HEK293 (cell line): Measurements from ENCODE around the gene EFCAB14.

Experiments
- CTCF ChIP-seq: fragments of 450-650 bp; formaldehyde crosslinking; IDR thresholded peaks from 2 replicates; pipeline ENCODE4 v1.5.1; 2016; ENCODE audit warnings: missing biosample characterization, missing genetic modification characterization
- TCF7L2 ChIP-seq: IDR thresholded peaks from 2 replicates; pipeline ENCODE4 v1.6.1; 2011; ENCODE audit warnings: low read depth, mild to moderate bottlenecking, inconsistent platforms, low read length, moderate library complexity, borderline replicate concordance
- ZBTB20 ChIP-seq: fragments of 450-650 bp; formaldehyde crosslinking; IDR thresholded peaks from 2 replicates; pipeline ENCODE4 v1.5.1; 2016; ENCODE audit warnings: missing biosample characterization, missing genetic modification characterization
- ZBTB49 ChIP-seq: fragments of 450-650 bp; formaldehyde crosslinking; IDR thresholded peaks from 2 replicates; pipeline ENCODE4 v1.5.1; 2016; ENCODE audit warnings: missing biosample characterization, missing genetic modification characterization, low read depth
- ZBTB8A ChIP-seq: fragments of 450-650 bp; formaldehyde crosslinking; IDR thresholded peaks from 2 replicates; pipeline ENCODE4 v1.5.1; 2016; ENCODE audit warnings: missing biosample characterization, missing genetic modification characterization
- ZIC2 ChIP-seq: fragments of 450-650 bp; formaldehyde crosslinking; IDR thresholded peaks from 2 replicates; pipeline ENCODE4 v1.5.1; 2016; ENCODE audit warnings: missing biosample characterization, missing genetic modification characterization
- ZNF639 ChIP-seq: fragments of 450-650 bp; formaldehyde crosslinking; IDR thresholded peaks from 2 replicates; pipeline ENCODE4 v1.5.1; 2016; ENCODE audit warnings: missing biosample characterization, missing genetic modification characterization
- ZNF785 ChIP-seq: fragments of 450-650 bp; formaldehyde crosslinking; IDR thresholded peaks from 2 replicates; pipeline ENCODE4 v1.5.1; 2016; ENCODE audit warnings: missing biosample characterization, missing genetic modification characterization
- TF ChIP-seq, protein P1 (sequence below): fragments of 450-650 bp; formaldehyde crosslinking; IDR thresholded peaks from 2 replicates; pipeline ENCODE4 v1.5.1; 2016; ENCODE audit warnings: missing biosample characterization, missing genetic modification characterization

- TF ChIP-seq ZBTB8A (no peak), ZIC2 (tag by site-specific recombination) (no peak), CTCF (tag by site-specific recombination) (no peak), ZBTB20 (tag by site-specific recombination) (no peak), ZNF639 (tag by site-specific recombination) (no peak), ZNF785 (tag by site-specific recombination) (no peak), ZBTB49 (tag by site-specific recombination) (no peak), TCF7L2 (no peak)
- TF ChIP-seq, protein P1, sequence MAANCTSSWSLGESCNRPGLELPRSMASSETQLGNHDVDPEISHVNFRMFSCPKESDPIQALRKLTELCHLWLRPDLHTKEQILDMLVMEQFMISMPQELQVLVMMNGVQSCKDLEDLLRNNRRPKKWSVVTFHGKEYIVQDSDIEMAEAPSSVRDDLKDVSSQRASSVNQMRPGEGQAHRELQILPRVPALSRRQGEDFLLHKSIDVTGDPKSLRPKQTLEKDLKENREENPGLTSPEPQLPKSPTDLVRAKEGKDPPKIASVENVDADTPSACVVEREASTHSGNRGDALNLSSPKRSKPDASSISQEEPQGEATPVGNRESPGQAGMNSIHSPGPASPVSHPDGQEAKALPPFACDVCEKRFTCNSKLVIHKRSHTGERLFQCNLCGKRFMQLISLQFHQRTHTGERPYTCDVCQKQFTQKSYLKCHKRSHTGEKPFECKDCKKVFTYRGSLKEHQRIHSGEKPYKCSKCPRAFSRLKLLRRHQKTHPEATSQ (tag by site-specific recombination), result no peak
Measured at GRCh38 chr1:46645815-46646214, 73.1 kb downstream of the EFCAB14 start.
